PC-9 (cell line): ENCODE measurements around the gene KIF9. TPM values are rescaled to one million over a fixed set of nuclear protein-coding genes. Genes with fewer than 3 reads are reported as not detected.

Source experiments
- BruUV-seq: library from RNA; stranded (reverse); fragments of 400-500 nt; replicated peaks from 2 replicates; lab custom pipeline; 2021; lab: Mats Ljungman, UMichigan
- CTCF ChIA-PET: fragments of 300-600 bp; sonication (Branson Sonifier 250); formaldehyde crosslinking; loops from one replicate; lab custom pipeline; 2022; ENCODE audit warnings: antibody characterized with exemption; lab: Charles Lee
- POLR2A ChIA-PET: fragments of 300-600 bp; sonication (Branson Sonifier 250); formaldehyde crosslinking; loops from one replicate; lab custom pipeline; 2022; ENCODE audit warnings: antibody characterized with exemption; ENCODE audit not compliant: unreplicated experiment; lab: Charles Lee
- DNase-seq, 2 experiments: peaks; one replicate each; pipeline versions ENCODE4 v3.0.0 to v3.0.0-alpha.2; 2015 to 2022; ENCODE audit warnings: mixed read lengths in 1 of 2
- H2AFZ ChIP-seq: fragments of 200-600 bp; sonication (generic); 2 replicates; pipeline ENCODE4 v1.8.1; 2017; ENCODE audit warnings: antibody characterized with exemption
- H3F3A ChIP-seq: fragments of 200-600 bp; sonication (generic); 2 replicates; pipeline ENCODE4 v1.8.1; 2017; ENCODE audit warnings: antibody characterized with exemption, mild to moderate bottlenecking, low read depth; ENCODE audit not compliant: insufficient read depth
- H3K27ac ChIP-seq: fragments of 200-600 bp; sonication (generic); 2 replicates; pipeline ENCODE4 v1.6.1; 2016; ENCODE audit warnings: mixed run types
- H3K27me3 ChIP-seq: fragments of 200-600 bp; sonication (generic); 2 replicates; pipeline ENCODE4 v1.6.1; 2016; ENCODE audit warnings: low read depth, mixed run types; ENCODE audit not compliant: insufficient read depth
- H3K36me3 ChIP-seq: fragments of 200-600 bp; sonication (generic); 2 replicates; pipeline ENCODE4 v1.6.1; 2016; ENCODE audit warnings: low read depth, mixed run types
- H3K4me1 ChIP-seq: fragments of 200-600 bp; sonication (generic); replicated peaks from 2 replicates; pipeline ENCODE4 v1.6.1; 2016; ENCODE audit warnings: mixed run types; ENCODE audit not compliant: insufficient read depth
- H3K4me2 ChIP-seq: fragments of 200-600 bp; sonication (generic); 2 replicates; pipeline ENCODE4 v1.6.1; 2017; ENCODE audit warnings: mixed run types
- H3K4me3 ChIP-seq: fragments of 200-600 bp; sonication (generic); 2 replicates; pipeline ENCODE4 v1.6.1; 2016; ENCODE audit warnings: mixed run types
- H3K79me2 ChIP-seq: fragments of 200-600 bp; sonication (generic); 2 replicates; pipeline ENCODE4 v1.6.1; 2017; ENCODE audit warnings: low read depth, mixed run types
- H3K9me2 ChIP-seq: fragments of 200-600 bp; sonication (generic); 2 replicates; pipeline ENCODE4 v1.8.1; 2017; ENCODE audit warnings: mild to moderate bottlenecking; ENCODE audit not compliant: insufficient read depth
- H3K9me3 ChIP-seq: fragments of 200-600 bp; sonication (generic); 2 replicates; pipeline ENCODE4 v1.8.1; 2016; ENCODE audit warnings: low read depth; ENCODE audit not compliant: insufficient read depth
- H4K20me1 ChIP-seq: fragments of 200-600 bp; sonication (generic); 2 replicates; pipeline ENCODE4 v1.8.1; 2017; ENCODE audit not compliant: insufficient read depth
- CTCF ChIP-seq: fragments of 200-600 bp; sonication (generic); conservative IDR thresholded peaks from 2 replicates; pipeline ENCODE4 v1.6.1; 2017; ENCODE audit warnings: mixed run types, antibody characterized with exemption, mild to moderate bottlenecking, moderate library complexity
- EZH2 ChIP-seq: fragments of 200-600 bp; sonication (generic); IDR thresholded peaks from 2 replicates; pipeline ENCODE4 v1.8.0; 2017; ENCODE audit warnings: antibody characterized with exemption, low read depth
- intact Hi-C: fragments of 100-400 bp; cut with micrococcal nuclease; formaldehyde crosslinking; loops from one replicate; pipeline ENCODE4 v1.10.0; 2022; ENCODE audit not compliant: unreplicated experiment
- total RNA-seq: library from RNA; stranded (reverse); gene quantifications from 2 replicates; pipeline ENCODE4 v1.2.3, GENCODE V29; 2021

Gene KIF9
- total RNA-seq, 1 experiment from 2014 or later: 21.4 TPM

DNA sequence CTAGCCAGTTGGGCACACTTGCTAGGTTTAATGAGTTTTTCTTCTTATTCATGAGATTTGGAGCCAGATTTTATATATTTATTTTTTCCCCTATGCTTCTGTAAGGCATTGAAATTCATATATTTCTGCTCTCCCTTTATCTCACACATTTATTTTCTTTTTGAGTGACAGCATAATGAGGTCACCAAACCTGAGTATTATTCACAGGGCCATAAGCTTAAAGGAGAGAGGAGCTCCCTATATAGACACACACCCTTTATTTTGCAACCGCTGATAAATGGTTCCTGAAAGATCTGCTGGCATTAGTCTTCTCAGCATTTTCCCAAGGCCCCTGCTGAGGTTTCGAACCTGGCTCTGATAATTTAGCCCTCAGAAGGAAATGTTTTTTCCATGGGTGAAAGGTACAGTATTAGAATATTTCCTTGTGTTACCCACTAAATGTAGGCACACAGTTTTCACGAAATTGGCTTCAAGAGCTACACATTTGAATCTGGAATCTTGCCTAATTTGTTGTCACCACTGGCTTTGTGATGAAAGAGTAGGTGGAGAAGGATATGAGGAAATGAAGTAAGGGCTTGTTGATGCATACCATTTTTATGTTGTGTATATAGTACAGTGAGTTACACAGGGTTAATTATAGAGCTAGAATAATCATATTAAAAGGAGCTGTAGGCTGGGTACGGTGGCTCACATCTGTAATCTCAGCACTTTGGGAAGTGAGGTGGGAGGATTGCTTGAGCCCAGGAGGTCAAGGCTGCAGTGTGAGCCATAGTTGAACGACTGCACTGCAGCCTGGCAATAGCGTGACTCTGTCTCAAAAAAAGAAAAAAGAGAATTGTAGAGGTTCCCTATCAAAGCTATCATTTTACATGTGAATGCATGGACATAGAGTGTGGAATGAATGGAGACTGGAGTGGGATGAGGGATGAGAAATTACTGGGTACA lies 6.6 kb upstream of the KIF9 start:
- no peaks in the 10 kb centered on the region for H3K4me1 ChIP-seq
- ChIA-PET POLR2A (no interaction called here), CTCF (interaction anchor here (0.6 kb wide), 1 partner anchor 796 kb away, joined by 3 read pairs; no protein-coding TSS in a partner anchor)
- no peaks in the 10 kb centered on the region for H3K36me3 ChIP-seq
- 0 out of 2 replicates have a peak, but pooled peaks cover 2% of the 10 kb centered on the region for H4K20me1 ChIP-seq
- no peaks in the 10 kb centered on the region for H3K9me3 ChIP-seq
- TF ChIP-seq EZH2 (no peak), CTCF (no peak)
- intact Hi-C loops: no loop called here
- BruUV-seq: no TSS peak
- H3K27me3 ChIP-seq: no peaks in the 10 kb centered on the region
- no peak overlapping the region for H3K27ac ChIP-seq
- H3K4me3 ChIP-seq: no peak overlapping the region
- H3K9me2 ChIP-seq: no peaks in the 10 kb centered on the region
- no peaks in the 10 kb centered on the region for H3F3A ChIP-seq
- no peak overlapping the region for H3K4me2 ChIP-seq
- H2AFZ ChIP-seq: no peak overlapping the region
- peaks cover 28% of the 10 kb centered on the region for H3K79me2 ChIP-seq
- no peak for DNase-seq

DNA sequence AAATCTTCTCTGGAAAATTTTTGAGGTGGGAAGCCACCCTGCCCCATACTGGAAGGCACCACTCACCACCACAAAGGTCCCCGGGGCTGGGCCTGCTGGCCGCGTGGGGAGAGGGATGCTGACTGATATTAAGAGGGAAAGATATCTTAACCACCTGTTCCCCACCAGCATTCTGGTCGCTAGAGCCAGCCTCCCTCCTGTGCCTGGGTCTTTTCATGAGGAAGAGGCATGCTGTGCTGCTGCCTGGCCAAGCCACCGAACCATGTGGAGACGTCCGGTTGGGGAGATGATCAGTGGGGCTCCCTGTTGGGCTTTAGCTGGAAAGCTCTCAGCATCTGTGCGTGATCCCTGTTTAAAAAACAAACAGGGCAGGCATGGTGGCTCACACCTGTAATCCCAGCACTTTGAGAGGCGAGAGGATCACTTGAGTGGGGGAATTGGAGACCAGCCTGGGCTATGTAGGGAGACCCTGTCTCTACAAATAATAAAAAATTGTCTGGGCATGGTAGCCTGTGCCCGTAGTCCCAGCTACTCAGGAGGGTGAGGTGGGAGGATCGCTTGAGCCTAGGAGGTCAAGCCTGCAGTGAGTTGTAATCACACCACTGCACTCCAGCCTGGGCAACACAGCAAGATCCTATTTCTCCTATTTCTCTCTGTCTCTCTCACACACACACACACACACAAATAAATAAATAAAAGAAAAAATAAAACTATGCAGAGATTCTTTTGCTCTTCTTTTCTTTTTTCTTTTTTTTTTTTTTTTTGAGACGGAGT lies 1.2 kb upstream of the KIF9 start:
- CTCF ChIA-PET: no interaction called here
- peaks cover 61% of the 10 kb centered on the region for H3K79me2 ChIP-seq
- TF ChIP-seq CTCF: no peak
- peak overlapping the region; percentile 91 for H2AFZ ChIP-seq
- no peaks in the 10 kb centered on the region for H3K36me3 ChIP-seq
- H3K4me1 ChIP-seq: peaks cover 7% of the 10 kb centered on the region
- no peaks in the 10 kb centered on the region for H4K20me1 ChIP-seq
- H3K27me3 ChIP-seq: no peaks in the 10 kb centered on the region
- H3K27ac ChIP-seq: 0 out of 2 replicates have a peak overlapping the region, but pooled peaks have one; percentile 16
- peaks cover 20% of the 10 kb centered on the region; the same call in 1 of the 2 replicates for H3F3A ChIP-seq
- H3K9me3 ChIP-seq: no peaks in the 10 kb centered on the region
- H3K4me3 ChIP-seq: peak overlapping the region; percentile 86
- POLR2A ChIA-PET: no interaction called here
- intact Hi-C loops: loop anchor here (5.0 kb wide), 1 partner anchor 39 kb away; no protein-coding TSS in a partner anchor
- BruUV-seq: TSS peak; percentile 48
- DNase-seq: peak in 1 of 2 experiments; percentile 9
- H3K4me2 ChIP-seq: peak overlapping the region; percentile 93
- no peaks in the 10 kb centered on the region for H3K9me2 ChIP-seq

GRCh38 chr3:47283193-47283537 lies 566 bp upstream of the KIF9 start:
- ChIA-PET CTCF (interaction anchor here (1.3 kb wide), 1 partner anchor 130 kb away, joined by 4 read pairs; no protein-coding TSS in a partner anchor), POLR2A (interaction anchor here (0.6 kb wide), 1 partner anchor 40 kb away, joined by 3 read pairs; no protein-coding TSS in a partner anchor)
- peaks cover 61% of the 10 kb centered on the region for H3K79me2 ChIP-seq
- H3K27me3 ChIP-seq: no peaks in the 10 kb centered on the region
- TF ChIP-seq EZH2 (no peak), CTCF (no peak)
- no peaks in the 10 kb centered on the region for H4K20me1 ChIP-seq
- H3K4me3 ChIP-seq: peak overlapping the region; percentile 86
- peak overlapping the region; percentile 93 for H3K4me2 ChIP-seq
- H2AFZ ChIP-seq: peak overlapping the region; percentile 91
- DNase-seq: peak in 1 of 2 experiments; percentile 21
- peaks cover 20% of the 10 kb centered on the region; the same call in 1 of the 2 replicates for H3F3A ChIP-seq
- H3K27ac ChIP-seq: peak overlapping the region; percentile 87
- intact Hi-C loops: loop anchor here (5.0 kb wide), 1 partner anchor 39 kb away; no protein-coding TSS in a partner anchor
- H3K9me3 ChIP-seq: no peaks in the 10 kb centered on the region
- H3K9me2 ChIP-seq: no peaks in the 10 kb centered on the region
- no peaks in the 10 kb centered on the region for H3K36me3 ChIP-seq
- BruUV-seq: no TSS peak
- peaks cover 7% of the 10 kb centered on the region for H3K4me1 ChIP-seq
